ENCODE data around the gene GINS3.

GINS3 gene

DNA sequence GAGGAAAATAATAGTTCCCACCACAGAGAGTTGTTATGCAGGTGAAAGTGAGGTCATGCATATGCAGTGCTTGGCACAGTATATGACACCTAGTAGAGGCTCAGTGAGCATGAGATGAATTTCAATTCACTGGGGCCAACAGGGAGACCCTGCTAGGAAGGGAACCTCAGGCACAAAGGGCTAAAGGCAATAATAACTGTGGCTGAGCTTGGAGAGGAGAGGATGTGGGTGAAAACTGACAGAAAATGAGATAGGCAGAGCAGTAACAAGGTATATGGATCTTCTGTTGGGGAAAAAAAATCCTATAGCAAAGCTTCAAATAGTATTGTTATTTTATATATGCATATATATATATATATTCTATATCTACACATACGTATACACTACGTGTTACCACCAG lies 25.0 kb upstream of the GINS3 start:
- H2BK12ac ChIP-seq (ENCODE audit: low read length in 2 of 2), result no peak overlapping the region
- H4K8ac ChIP-seq (ENCODE audit: low read length), result no peak overlapping the region
- no peak overlapping the region for H2BK5ac ChIP-seq (ENCODE audit: low read depth, low read length, poor library complexity, severe bottlenecking)
- no peak overlapping the region for H3K4me2 ChIP-seq (ENCODE audit: low read length, poor library complexity, severe bottlenecking)
- H3K79me1 ChIP-seq (replicated peaks; ENCODE audit: low read length, poor library complexity, severe bottlenecking), result no peaks in the 10 kb centered on the region
- no peaks in the 10 kb centered on the region for H3K36me3 ChIP-seq (ENCODE audit: control insufficient read depth in 1 of 2, insufficient read depth in 2 of 2, low read depth in 1 of 2, low read length in 2 of 2)
- no peak for DNase-seq
- H2AK5ac ChIP-seq (ENCODE audit: low read length, severe bottlenecking), result no peak overlapping the region
- H3K23ac ChIP-seq (ENCODE audit: low read length in 2 of 2), result no peak overlapping the region
- no peak overlapping the region for H3K18ac ChIP-seq (ENCODE audit: low read depth in 1 of 2, low read length in 2 of 2)
- no peak overlapping the region for H2BK120ac ChIP-seq (ENCODE audit: low read depth, low read length)
- H2BK15ac ChIP-seq (ENCODE audit: low read depth, poor library complexity, severe bottlenecking), result no peak overlapping the region
- no peak overlapping the region for H4K91ac ChIP-seq (ENCODE audit: low read length)
- no peak overlapping the region for H2AFZ ChIP-seq (ENCODE audit: low read depth, low read length)
- no peak overlapping the region for H3K9ac ChIP-seq (ENCODE audit: low read length)
- no CpG with 5 or more reads among the region's 2 CpGs for WGBS
- H3K14ac ChIP-seq (ENCODE audit: low read length in 2 of 2), result no peak overlapping the region
- H3K27ac ChIP-seq (ENCODE audit: low read length, poor library complexity, severe bottlenecking), result no peak overlapping the region
- no peaks in the 10 kb centered on the region for H3K4me1 ChIP-seq (ENCODE audit: control insufficient read depth, insufficient read depth, low read depth, low read length)
- H3K27me3 ChIP-seq (ENCODE audit: control insufficient read depth in 1 of 2, insufficient read depth in 1 of 2, low read length in 2 of 2), result peaks cover 6 to 16% of the 10 kb centered on the region in 2 experiments
- no peak overlapping the region for H3K4me3 ChIP-seq (ENCODE audit: insufficient read depth in 1 of 2, low read depth in 1 of 2, low read length in 2 of 2)
- H3K9me3 ChIP-seq (ENCODE audit: control insufficient read depth, low read length), result no peaks in the 10 kb centered on the region
- no peak overlapping the region for H3K4ac ChIP-seq (ENCODE audit: low read depth in 1 of 2, low read length in 2 of 2)

- 100% methylated on average over 2 of the region's 2 CpGs for WGBS
- H3K36me3 ChIP-seq (ENCODE audit: control insufficient read depth in 1 of 2, insufficient read depth in 2 of 2, low read depth in 1 of 2, low read length in 2 of 2), result no peaks in the 10 kb centered on the region
- no peak for DNase-seq
Observed at GRCh38 chr16:58371841-58372240, 20.4 kb upstream of the GINS3 start.

GRCh38 chr16:58375386-58375785 lies 16.9 kb upstream of the GINS3 start:
- no peak overlapping the region for H3K4me3 ChIP-seq (ENCODE audit: insufficient read depth in 1 of 2, low read depth in 1 of 2, low read length in 2 of 2)
- no peaks in the 10 kb centered on the region for H3K9me3 ChIP-seq (ENCODE audit: control insufficient read depth, low read length)
- no peak overlapping the region for H4K8ac ChIP-seq (ENCODE audit: low read length)
- H2BK12ac ChIP-seq (ENCODE audit: low read length in 2 of 2), result no peak overlapping the region
- no peak overlapping the region for H4K91ac ChIP-seq (ENCODE audit: low read length)
- H2BK15ac ChIP-seq (ENCODE audit: low read depth, poor library complexity, severe bottlenecking), result no peak overlapping the region
- no peaks in the 10 kb centered on the region for H3K36me3 ChIP-seq (ENCODE audit: control insufficient read depth in 1 of 2, insufficient read depth in 2 of 2, low read depth in 1 of 2, low read length in 2 of 2)
- H2AK5ac ChIP-seq (ENCODE audit: low read length, severe bottlenecking), result no peak overlapping the region
- no peaks in the 10 kb centered on the region for H3K79me1 ChIP-seq (replicated peaks; ENCODE audit: low read length, poor library complexity, severe bottlenecking)
- H2BK120ac ChIP-seq (ENCODE audit: low read depth, low read length), result no peak overlapping the region
- no peak overlapping the region for H3K4me2 ChIP-seq (ENCODE audit: low read length, poor library complexity, severe bottlenecking)
- peaks cover 0 to 2% of the 10 kb centered on the region in 2 experiments for H3K27me3 ChIP-seq (ENCODE audit: control insufficient read depth in 1 of 2, insufficient read depth in 1 of 2, low read length in 2 of 2)
- H2BK5ac ChIP-seq (ENCODE audit: low read depth, low read length, poor library complexity, severe bottlenecking), result no peak overlapping the region
- no peaks in the 10 kb centered on the region for H3K4me1 ChIP-seq (ENCODE audit: control insufficient read depth, insufficient read depth, low read depth, low read length)
- H2AFZ ChIP-seq (ENCODE audit: low read depth, low read length), result no peak overlapping the region
- H3K18ac ChIP-seq (ENCODE audit: low read depth in 1 of 2, low read length in 2 of 2), result no peak overlapping the region
- DNase-seq, result no peak
- no peak overlapping the region for H3K27ac ChIP-seq (ENCODE audit: low read length, poor library complexity, severe bottlenecking)
- H3K4ac ChIP-seq (ENCODE audit: low read depth in 1 of 2, low read length in 2 of 2), result no peak overlapping the region
- no peak overlapping the region for H3K9ac ChIP-seq (ENCODE audit: low read length)
- H3K14ac ChIP-seq (ENCODE audit: low read length in 2 of 2), result no peak overlapping the region
- no peak overlapping the region for H3K23ac ChIP-seq (ENCODE audit: low read length in 2 of 2)

More at GRCh38 chr16:58371841-58372240, 20.4 kb upstream of the GINS3 start:
- no peak overlapping the region for H3K4ac ChIP-seq (ENCODE audit: low read depth in 1 of 2, low read length in 2 of 2)
- no peak overlapping the region for H3K27ac ChIP-seq (ENCODE audit: low read length, poor library complexity, severe bottlenecking)
- no peak overlapping the region for H2BK15ac ChIP-seq (ENCODE audit: low read depth, poor library complexity, severe bottlenecking)
- H3K4me1 ChIP-seq (ENCODE audit: control insufficient read depth, insufficient read depth, low read depth, low read length), result no peaks in the 10 kb centered on the region
- no peak overlapping the region for H4K8ac ChIP-seq (ENCODE audit: low read length)
- H3K9ac ChIP-seq (ENCODE audit: low read length), result no peak overlapping the region
- no peak overlapping the region for H2BK120ac ChIP-seq (ENCODE audit: low read depth, low read length)
- no peak overlapping the region for H3K14ac ChIP-seq (ENCODE audit: low read length in 2 of 2)
- H2BK12ac ChIP-seq (ENCODE audit: low read length in 2 of 2), result no peak overlapping the region
- H3K4me3 ChIP-seq (ENCODE audit: insufficient read depth in 1 of 2, low read depth in 1 of 2, low read length in 2 of 2), result no peak overlapping the region
- H3K23ac ChIP-seq (ENCODE audit: low read length in 2 of 2), result no peak overlapping the region
- no peak overlapping the region for H4K91ac ChIP-seq (ENCODE audit: low read length)
- H3K4me2 ChIP-seq (ENCODE audit: low read length, poor library complexity, severe bottlenecking), result no peak overlapping the region
- no peak overlapping the region for H2AK5ac ChIP-seq (ENCODE audit: low read length, severe bottlenecking)
- no peak overlapping the region for H2AFZ ChIP-seq (ENCODE audit: low read depth, low read length)
- no peak overlapping the region for H2BK5ac ChIP-seq (ENCODE audit: low read depth, low read length, poor library complexity, severe bottlenecking)
- H3K79me1 ChIP-seq (replicated peaks; ENCODE audit: low read length, poor library complexity, severe bottlenecking), result no peaks in the 10 kb centered on the region
- H3K18ac ChIP-seq (ENCODE audit: low read depth in 1 of 2, low read length in 2 of 2), result no peak overlapping the region
- H3K27me3 ChIP-seq (ENCODE audit: control insufficient read depth in 1 of 2, insufficient read depth in 1 of 2, low read length in 2 of 2), result peaks cover 6% of the 10 kb centered on the region in 2 experiments
- H3K9me3 ChIP-seq (ENCODE audit: control insufficient read depth, low read length), result no peaks in the 10 kb centered on the region

GRCh38 chr16:58377932-58378331 lies 14.3 kb upstream of the GINS3 start:
- Histone ChIP-seq H3K27me3 (ENCODE audit: control insufficient read depth in 1 of 2, insufficient read depth in 1 of 2, low read length in 2 of 2) (peaks cover 0 to 11% of the 10 kb centered on the region in 2 experiments), H3K27ac (ENCODE audit: low read length, poor library complexity, severe bottlenecking) (no peak overlapping the region), H3K36me3 (ENCODE audit: control insufficient read depth in 1 of 2, insufficient read depth in 2 of 2, low read depth in 1 of 2, low read length in 2 of 2) (no peaks in the 10 kb centered on the region), H2BK12ac (ENCODE audit: low read length in 2 of 2) (no peak overlapping the region), H3K9me3 (ENCODE audit: control insufficient read depth, low read length) (no peaks in the 10 kb centered on the region), H2BK15ac (ENCODE audit: low read depth, poor library complexity, severe bottlenecking) (no peak overlapping the region), H4K91ac (ENCODE audit: low read length) (no peak overlapping the region), H2AFZ (ENCODE audit: low read depth, low read length) (no peak overlapping the region), H3K4me3 (ENCODE audit: insufficient read depth in 1 of 2, low read depth in 1 of 2, low read length in 2 of 2) (no peak overlapping the region), H3K4me1 (ENCODE audit: control insufficient read depth, insufficient read depth, low read depth, low read length) (no peaks in the 10 kb centered on the region), H3K14ac (ENCODE audit: low read length in 2 of 2) (no peak overlapping the region), H2BK120ac (ENCODE audit: low read depth, low read length) (no peak overlapping the region), H3K4me2 (ENCODE audit: low read length, poor library complexity, severe bottlenecking) (no peak overlapping the region), H3K9ac (ENCODE audit: low read length) (no peak overlapping the region), H4K8ac (ENCODE audit: low read length) (no peak overlapping the region), H3K79me1 (replicated peaks; ENCODE audit: low read length, poor library complexity, severe bottlenecking) (no peaks in the 10 kb centered on the region), H3K4ac (ENCODE audit: low read depth in 1 of 2, low read length in 2 of 2) (no peak overlapping the region), H2BK5ac (ENCODE audit: low read depth, low read length, poor library complexity, severe bottlenecking) (no peak overlapping the region), H3K18ac (ENCODE audit: low read depth in 1 of 2, low read length in 2 of 2) (no peak overlapping the region), H3K23ac (ENCODE audit: low read length in 2 of 2) (no peak overlapping the region), H2AK5ac (ENCODE audit: low read length, severe bottlenecking) (no peak overlapping the region)
- 79% methylated on average over 4 of the region's 4 CpGs for WGBS
- DNase-seq, result no peak
